Measurements from ENCODE around the gene CHAF1B.

GRCh38 chr21:36420571-36421339, 35.6 kb downstream of the CHAF1B start:
- TF ChIP-seq EZH2phosphoT487 (IDR thresholded peaks at IDR 0.05; ENCODE audit: insufficient read depth, low read depth) = no peak
- no peak for TF ChIP-seq EZH2 (IDR thresholded peaks at IDR 0.05; ENCODE audit: insufficient read depth, poor library complexity, severe bottlenecking)

Data from GM23248 (cell line).